Spleen (tissue), 7 donors: Measurements from ENCODE around the gene PAPOLB.

Experiments used
- CTCF ChIP-seq, 11 experiments: fragments of 200-600 bp in 7 of 11; fragments of 450-650 bp in 4 of 11; sonication (generic) in 4 of 11; IDR thresholded peaks in 8 of 11; conservative IDR thresholded peaks in 3 of 11; 1 replicate in 7 of 11; 2 replicates in 4 of 11; pipeline versions ENCODE4 v1.4.0 to v1.8.0; 2016 to 2021; ENCODE audit warnings: antibody characterized with exemption in 11 of 11, inconsistent platforms in 4 of 11, mild to moderate bottlenecking in 1 of 11
- POLR2A ChIP-seq, 3 donors: fragments of 450-650 bp; IDR thresholded peaks; one replicate each; pipeline ENCODE4 v1.5.1; 2017; ENCODE audit warnings: antibody characterized with exemption in 3 of 3, mild to moderate bottlenecking in 1 of 3
- POLR2AphosphoS5 ChIP-seq, 3 donors: sonication (generic); formaldehyde crosslinking; IDR thresholded peaks; one replicate each; pipeline ENCODE4 v1.5.1; 2017; ENCODE audit warnings: antibody characterized with exemption in 3 of 3
- donor health status: DM: no; HTN: no; CAD: no; lungs with moderate emphysema.
- donor health status: DM: no; HTN: no; CAD: no.
- donor health status: DM: no; HTN: no; CAD: no.

- TF ChIP-seq POLR2A (IDR thresholded peaks at IDR 0.05) = no peak
- TF ChIP-seq CTCF (IDR thresholded peaks at IDR 0.05 in 8 of 11, conservative IDR thresholded peaks at IDR 0.05 in 3 of 11) = peak; percentile 44 to 87 (median 71)
- TF ChIP-seq POLR2AphosphoS5 (IDR thresholded peaks at IDR 0.05) = peak in 1 of 3 donors; percentile 57
Observed at GRCh38 chr7:4830176-4830575, 31.7 kb downstream of the PAPOLB start.
